ENCODE data around the gene RNU6-1. TPM values are rescaled to one million over a fixed set of nuclear protein-coding genes. Genes with fewer than 3 reads are reported as not detected.

Gene RNU6-1
- total and polyA plus RNA-seq, 10 donors, result not detected

- peaks cover 0 to 12% (median 0%) of the 10 kb centered on the region in 6 donors for H3K36me3 ChIP-seq
- 16 to 26% (median 17%) methylated on average over 18 to 19 of the region's 19 CpGs for WGBS, 5 donors
- TF ChIP-seq POLR2A (IDR thresholded peaks at IDR 0.05) (no peak), CTCF (IDR thresholded peaks at IDR 0.05 in 8 of 11, conservative IDR thresholded peaks at IDR 0.05 in 3 of 11) (no peak), POLR2AphosphoS5 (IDR thresholded peaks at IDR 0.05) (no peak)
- peaks cover 6 to 54% (median 42%) of the 10 kb centered on the region in 6 donors for H3K4me1 ChIP-seq
- peaks cover 11 to 77% (median 61%) of the 10 kb centered on the region in 7 donors for H3K27me3 ChIP-seq (replicated peaks in 1 of 7)
- peaks cover 0 to 16% (median 6%) of the 10 kb centered on the region in 8 donors for H3K9me3 ChIP-seq
- intact Hi-C loops (cut with DNase I; ENCODE audit: low total_unique reads), result no loop called here
- no peak overlapping the region for H3K27ac ChIP-seq
- peak; percentile 54 for DNase-seq
- H3K4me3 ChIP-seq, result no peak overlapping the region
Observed at GRCh38 chr15:67819636-67820035, 20.2 kb downstream of the RNU6-1 start.

- Histone ChIP-seq H3K4me1 (peaks cover under 1 to 42% (median 31%) of the 10 kb centered on the region in 6 donors), H3K4me3 (no peak overlapping the region), H3K27me3 (replicated peaks in 1 of 7) (peaks cover 11 to 66% (median 50%) of the 10 kb centered on the region in 7 donors), H3K36me3 (peaks cover 0 to 13% (median 0%) of the 10 kb centered on the region in 6 donors), H3K9me3 (peaks cover 0 to 16% (median 6%) of the 10 kb centered on the region in 8 donors), H3K27ac (no peak overlapping the region)
- intact Hi-C loops (cut with DNase I; ENCODE audit: low total_unique reads), result no loop called here
- no peak for DNase-seq
- TF ChIP-seq POLR2A (IDR thresholded peaks at IDR 0.05) (no peak), CTCF (IDR thresholded peaks at IDR 0.05 in 8 of 11, conservative IDR thresholded peaks at IDR 0.05 in 3 of 11) (no peak), POLR2AphosphoS5 (IDR thresholded peaks at IDR 0.05) (no peak)
- 74 to 87% (median 83%) methylated on average over 3 of the region's 3 CpGs for WGBS, 5 donors
Observed at GRCh38 chr15:67818464-67818863, 21.4 kb downstream of the RNU6-1 start.

GRCh38 chr15:67816668-67817067 is 23.2 kb downstream of the RNU6-1 start:
- Histone ChIP-seq H3K36me3 (peaks cover 0 to 13% (median 0%) of the 10 kb centered on the region in 6 donors), H3K9me3 (peaks cover 0 to 16% (median 6%) of the 10 kb centered on the region in 8 donors), H3K4me3 (no peak overlapping the region), H3K4me1 (peaks cover 0 to 31% (median 17%) of the 10 kb centered on the region in 6 donors), H3K27me3 (replicated peaks in 1 of 7) (peaks cover 0 to 48% (median 32%) of the 10 kb centered on the region in 7 donors), H3K27ac (no peak overlapping the region)
- TF ChIP-seq POLR2A (IDR thresholded peaks at IDR 0.05) (no peak), CTCF (IDR thresholded peaks at IDR 0.05 in 8 of 11, conservative IDR thresholded peaks at IDR 0.05 in 3 of 11) (no peak), POLR2AphosphoS5 (IDR thresholded peaks at IDR 0.05) (no peak)
- WGBS, 5 donors, result 90 to 97% (median 92%) methylated on average over 3 of the region's 3 CpGs
- DNase-seq, result no peak
- intact Hi-C loops (cut with DNase I; ENCODE audit: low total_unique reads), result no loop called here

- TF ChIP-seq POLR2A (IDR thresholded peaks at IDR 0.05), result no peak
- no peak for TF ChIP-seq POLR2AphosphoS5 (IDR thresholded peaks at IDR 0.05)
- TF ChIP-seq CTCF (IDR thresholded peaks at IDR 0.05 in 8 of 11, conservative IDR thresholded peaks at IDR 0.05 in 3 of 11), result no peak
- H3K27ac ChIP-seq, result no peak overlapping the region
- peaks cover 0 to 32% (median 16%) of the 10 kb centered on the region in 7 donors for H3K27me3 ChIP-seq (replicated peaks in 1 of 7)
- no peak overlapping the region for H3K4me3 ChIP-seq
- 75 to 96% (median 77%) methylated on average over 5 of the region's 5 CpGs for WGBS, 5 donors
- peaks cover 0 to 15% (median 7%) of the 10 kb centered on the region in 6 donors for H3K4me1 ChIP-seq
- peak; percentile 34 for DNase-seq
- H3K36me3 ChIP-seq, result peaks cover 0 to 13% (median 0%) of the 10 kb centered on the region in 6 donors
- intact Hi-C loops (cut with DNase I; ENCODE audit: low total_unique reads), result no loop called here
- peaks cover 0 to 16% (median 6%) of the 10 kb centered on the region in 8 donors for H3K9me3 ChIP-seq
Observed at GRCh38 chr15:67815036-67815592, 24.7 kb downstream of the RNU6-1 start.
